ENCODE results near the gene YWHAQ.
A peak's percentile ranks its signal among the peaks of the same experiment; 100 is the strongest.
"Not testable (repeated sequence)": the region's sequence is repeated elsewhere in the genome, so short reads cannot be mapped to it uniquely, and the experiment has no call there.

YWHAQ gene

GRCh38 chr2:9608491-9608890 lies 22.3 kb downstream of the YWHAQ start:
- Histone ChIP-seq H3K4me3 (ENCODE audit: low read length) (peak overlapping the region; percentile 65), H3K9ac (ENCODE audit: low read length) (peak overlapping the region; percentile 71), H3K4me1 (ENCODE audit: control insufficient read depth, insufficient read depth, low read length) (peaks cover 36% of the 10 kb centered on the region)
- not testable (repeated sequence) for H3K36me3 ChIP-seq (ENCODE audit: control insufficient read depth, insufficient read depth, low read length, severe bottlenecking); H3K9me3 ChIP-seq (ENCODE audit: control insufficient read depth, low read length); DNase-seq (ENCODE audit: low read depth); H3K27me3 ChIP-seq (replicated peaks; ENCODE audit: control insufficient read depth, insufficient read depth, low read length)

GRCh38 chr2:9602412-9602811 lies 28.4 kb downstream of the YWHAQ start:
- H3K9ac ChIP-seq (ENCODE audit: low read length), result no peak overlapping the region
- H3K36me3 ChIP-seq (ENCODE audit: control insufficient read depth, insufficient read depth, low read length, severe bottlenecking), result peaks cover 22% of the 10 kb centered on the region

GRCh38 chr2:9601397-9601796 lies 29.4 kb downstream of the YWHAQ start:
- no peak overlapping the region for H3K4me3 ChIP-seq (ENCODE audit: low read length)
- peaks cover 9% of the 10 kb centered on the region for H3K9me3 ChIP-seq (ENCODE audit: control insufficient read depth, low read length)
- DNase-seq (ENCODE audit: low read depth), result no peak
- no peaks in the 10 kb centered on the region for H3K4me1 ChIP-seq (ENCODE audit: control insufficient read depth, insufficient read depth, low read length)
- no peaks in the 10 kb centered on the region for H3K27me3 ChIP-seq (replicated peaks; ENCODE audit: control insufficient read depth, insufficient read depth, low read length)
- H3K9ac ChIP-seq (ENCODE audit: low read length), result no peak overlapping the region
- peaks cover 26% of the 10 kb centered on the region for H3K36me3 ChIP-seq (ENCODE audit: control insufficient read depth, insufficient read depth, low read length, severe bottlenecking)

More at GRCh38 chr2:9602412-9602811, 28.4 kb downstream of the YWHAQ start:
- Histone ChIP-seq H3K4me3 (ENCODE audit: low read length) (no peak overlapping the region), H3K9me3 (ENCODE audit: control insufficient read depth, low read length) (peaks cover 9% of the 10 kb centered on the region), H3K4me1 (ENCODE audit: control insufficient read depth, insufficient read depth, low read length) (peaks cover 1% of the 10 kb centered on the region), H3K27me3 (replicated peaks; ENCODE audit: control insufficient read depth, insufficient read depth, low read length) (no peaks in the 10 kb centered on the region)
- DNase-seq (ENCODE audit: low read depth), result no peak

GRCh38 chr2:9599430-9599829 lies 31.4 kb downstream of the YWHAQ start:
- no peak overlapping the region for H3K4me3 ChIP-seq (ENCODE audit: low read length)
- H3K9ac ChIP-seq (ENCODE audit: low read length), result no peak overlapping the region
- H3K36me3 ChIP-seq (ENCODE audit: control insufficient read depth, insufficient read depth, low read length, severe bottlenecking), result peaks cover 26% of the 10 kb centered on the region
- peaks cover 9% of the 10 kb centered on the region for H3K9me3 ChIP-seq (ENCODE audit: control insufficient read depth, low read length)
- H3K27me3 ChIP-seq (replicated peaks; ENCODE audit: control insufficient read depth, insufficient read depth, low read length), result no peaks in the 10 kb centered on the region
- no peak for DNase-seq (ENCODE audit: low read depth)
- peaks cover 17% of the 10 kb centered on the region for H3K4me1 ChIP-seq (ENCODE audit: control insufficient read depth, insufficient read depth, low read length)

GRCh38 chr2:9596621-9597311 lies 34.0 kb downstream of the YWHAQ start:
- Histone ChIP-seq H3K36me3 (ENCODE audit: control insufficient read depth, insufficient read depth, low read length, severe bottlenecking) (peaks cover 26% of the 10 kb centered on the region), H3K4me3 (ENCODE audit: low read length) (no peak overlapping the region), H3K9me3 (ENCODE audit: control insufficient read depth, low read length) (peaks cover 9% of the 10 kb centered on the region), H3K27me3 (replicated peaks; ENCODE audit: control insufficient read depth, insufficient read depth, low read length) (no peaks in the 10 kb centered on the region), H3K9ac (ENCODE audit: low read length) (no peak overlapping the region), H3K4me1 (ENCODE audit: control insufficient read depth, insufficient read depth, low read length) (peaks cover 35% of the 10 kb centered on the region)
- no peak for DNase-seq (ENCODE audit: low read depth)

- Histone ChIP-seq H3K4me3 (ENCODE audit: low read length) (no peak overlapping the region), H3K9ac (ENCODE audit: low read length) (no peak overlapping the region), H3K27me3 (replicated peaks; ENCODE audit: control insufficient read depth, insufficient read depth, low read length) (no peaks in the 10 kb centered on the region), H3K9me3 (ENCODE audit: control insufficient read depth, low read length) (peaks cover 9% of the 10 kb centered on the region), H3K4me1 (ENCODE audit: control insufficient read depth, insufficient read depth, low read length) (peaks cover 37% of the 10 kb centered on the region), H3K36me3 (ENCODE audit: control insufficient read depth, insufficient read depth, low read length, severe bottlenecking) (peaks cover 32% of the 10 kb centered on the region)
- no peak for DNase-seq (ENCODE audit: low read depth)
Measured at GRCh38 chr2:9595746-9596145, 35.1 kb downstream of the YWHAQ start.

- Histone ChIP-seq H3K36me3 (ENCODE audit: control insufficient read depth, insufficient read depth, low read length, severe bottlenecking) (peaks cover 29% of the 10 kb centered on the region), H3K4me1 (ENCODE audit: control insufficient read depth, insufficient read depth, low read length) (peaks cover 41% of the 10 kb centered on the region), H3K4me3 (ENCODE audit: low read length) (peak overlapping the region; percentile 38)
- not testable (repeated sequence) for DNase-seq (ENCODE audit: low read depth); H3K27me3 ChIP-seq (replicated peaks; ENCODE audit: control insufficient read depth, insufficient read depth, low read length); H3K9ac ChIP-seq (ENCODE audit: low read length); H3K9me3 ChIP-seq (ENCODE audit: control insufficient read depth, low read length)
Measured at GRCh38 chr2:9595256-9595655, 35.5 kb downstream of the YWHAQ start.

- H3K36me3 ChIP-seq (ENCODE audit: control insufficient read depth, insufficient read depth, low read length, severe bottlenecking), result peaks cover 29% of the 10 kb centered on the region
- DNase-seq (ENCODE audit: low read depth), result peak; percentile 74
- peak overlapping the region; percentile 24 for H3K9ac ChIP-seq (ENCODE audit: low read length)
- H3K4me3 ChIP-seq (ENCODE audit: low read length), result peak overlapping the region; percentile 38
- H3K27me3 ChIP-seq (replicated peaks; ENCODE audit: control insufficient read depth, insufficient read depth, low read length), result no peaks in the 10 kb centered on the region
- peaks cover 5% of the 10 kb centered on the region for H3K9me3 ChIP-seq (ENCODE audit: control insufficient read depth, low read length)
- H3K4me1 ChIP-seq (ENCODE audit: control insufficient read depth, insufficient read depth, low read length), result peaks cover 41% of the 10 kb centered on the region
Measured at GRCh38 chr2:9594366-9595054, 36.3 kb downstream of the YWHAQ start.

GRCh38 chr2:9593925-9594324 lies 36.9 kb downstream of the YWHAQ start:
- Histone ChIP-seq H3K9me3 (ENCODE audit: control insufficient read depth, low read length) (no peaks in the 10 kb centered on the region), H3K27me3 (replicated peaks; ENCODE audit: control insufficient read depth, insufficient read depth, low read length) (no peaks in the 10 kb centered on the region), H3K4me1 (ENCODE audit: control insufficient read depth, insufficient read depth, low read length) (peaks cover 41% of the 10 kb centered on the region), H3K4me3 (ENCODE audit: low read length) (peak overlapping the region; percentile 7), H3K9ac (ENCODE audit: low read length) (peak overlapping the region; percentile 24), H3K36me3 (ENCODE audit: control insufficient read depth, insufficient read depth, low read length, severe bottlenecking) (peaks cover 33% of the 10 kb centered on the region)
- no peak for DNase-seq (ENCODE audit: low read depth)

GRCh38 chr2:9592699-9593098 lies 38.1 kb downstream of the YWHAQ start:
- H3K27me3 ChIP-seq (replicated peaks; ENCODE audit: control insufficient read depth, insufficient read depth, low read length), result no peaks in the 10 kb centered on the region
- H3K4me1 ChIP-seq (ENCODE audit: control insufficient read depth, insufficient read depth, low read length), result peaks cover 41% of the 10 kb centered on the region
- H3K9me3 ChIP-seq (ENCODE audit: control insufficient read depth, low read length), result no peaks in the 10 kb centered on the region
- peak; percentile 27 for DNase-seq (ENCODE audit: low read depth)
- peak overlapping the region; percentile 6 for H3K9ac ChIP-seq (ENCODE audit: low read length)
- peaks cover 39% of the 10 kb centered on the region for H3K36me3 ChIP-seq (ENCODE audit: control insufficient read depth, insufficient read depth, low read length, severe bottlenecking)
- H3K4me3 ChIP-seq (ENCODE audit: low read length), result no peak overlapping the region

GRCh38 chr2:9590641-9591040 lies 40.2 kb downstream of the YWHAQ start:
- Histone ChIP-seq H3K9ac (ENCODE audit: low read length) (no peak overlapping the region), H3K36me3 (ENCODE audit: control insufficient read depth, insufficient read depth, low read length, severe bottlenecking) (peaks cover 55% of the 10 kb centered on the region), H3K9me3 (ENCODE audit: control insufficient read depth, low read length) (no peaks in the 10 kb centered on the region), H3K4me1 (ENCODE audit: control insufficient read depth, insufficient read depth, low read length) (peaks cover 36% of the 10 kb centered on the region), H3K4me3 (ENCODE audit: low read length) (no peak overlapping the region), H3K27me3 (replicated peaks; ENCODE audit: control insufficient read depth, insufficient read depth, low read length) (no peaks in the 10 kb centered on the region)
- DNase-seq (ENCODE audit: low read depth), result no peak
